NCI-H345 treated with DMSO at 0.1 percent for 48 hours (cell line): ENCODE data around the gene MMP3.

Experiments used
- DNase-seq: peaks from one replicate; lab custom pipeline; 2025; ENCODE audit not compliant: unreplicated experiment; lab: John Stamatoyannopoulos, UW

MMP3 gene

GRCh38 chr11:102791271-102792036, 52.0 kb downstream of the MMP3 start:
- DNase-seq: no peak

- no peak for DNase-seq
Observed at GRCh38 chr11:102788334-102788995, 54.9 kb downstream of the MMP3 start.
